HepG2 (cell line): Measurements from ENCODE around the gene PXK. TPM values are rescaled to one million over a fixed set of nuclear protein-coding genes. Genes with fewer than 3 reads are reported as not detected.

Experiments used
- CTCF ChIP-seq: sonication (generic); formaldehyde crosslinking; IDR thresholded peaks from 2 replicates; pipeline ENCODE4 v1.5.0; 2020; ENCODE audit warnings: mild to moderate bottlenecking, missing genetic modification reagents, moderate library complexity
- JARID2 ChIP-seq: sonication (generic); formaldehyde crosslinking; IDR thresholded peaks from 2 replicates; pipeline ENCODE4 v1.8.1; 2023; ENCODE audit warnings: missing genetic modification reagents, inconsistent platforms; ENCODE audit not compliant: insufficient replicate concordance
- NFATC3 ChIP-seq: sonication (generic); formaldehyde crosslinking; IDR thresholded peaks from 2 replicates; pipeline ENCODE4 v1.5.1; 2020; ENCODE audit warnings: mild to moderate bottlenecking, missing genetic modification reagents
- NKX3-1 ChIP-seq: sonication (generic); formaldehyde crosslinking; IDR thresholded peaks from 2 replicates; pipeline ENCODE4 v1.5.0; 2020; ENCODE audit warnings: missing genetic modification reagents
- PRDM15 ChIP-seq: sonication (generic); formaldehyde crosslinking; IDR thresholded peaks from 2 replicates; pipeline ENCODE4 v1.4.0; 2020; ENCODE audit warnings: missing genetic modification reagents
- SMAD3 ChIP-seq: sonication (generic); formaldehyde crosslinking; IDR thresholded peaks from 2 replicates; pipeline ENCODE4 v1.4.0; 2020; ENCODE audit warnings: missing genetic modification reagents
- SOX5 ChIP-seq: IDR thresholded peaks from 2 replicates; pipeline ENCODE4 v1.6.1; 2016; ENCODE audit warnings: borderline replicate concordance
- SUZ12 ChIP-seq: fragments of 150-350 bp; IDR thresholded peaks from 2 replicates; pipeline ENCODE4 v1.6.1; 2014; ENCODE audit warnings: low read depth, low read length
- TRIM22 ChIP-seq: fragments of 450-650 bp; IDR thresholded peaks from 2 replicates; pipeline ENCODE4 v1.6.1; 2017
- ZBTB3 ChIP-seq: sonication (generic); formaldehyde crosslinking; IDR thresholded peaks from 2 replicates; pipeline ENCODE4 v1.4.0; 2020; ENCODE audit warnings: low read depth, mild to moderate bottlenecking, moderate library complexity, missing genetic modification reagents, borderline replicate concordance
- ZBTB7B ChIP-seq: sonication (generic); formaldehyde crosslinking; IDR thresholded peaks from 2 replicates; pipeline ENCODE4 v1.4.0; 2020; ENCODE audit warnings: missing genetic modification reagents
- ZHX1 ChIP-seq: sonication (generic); formaldehyde crosslinking; IDR thresholded peaks from 2 replicates; pipeline ENCODE4 v1.8.1; 2022; ENCODE audit warnings: low read depth, mild to moderate bottlenecking, missing genetic modification reagents
- ZNF263 ChIP-seq: sonication (generic); formaldehyde crosslinking; IDR thresholded peaks from 2 replicates; pipeline ENCODE4 v1.4.0; 2020; ENCODE audit warnings: missing genetic modification reagents
- ZNF703 ChIP-seq: sonication (generic); formaldehyde crosslinking; IDR thresholded peaks from 2 replicates; pipeline ENCODE4 v1.5.1; 2020; ENCODE audit warnings: missing genetic modification reagents, mild to moderate bottlenecking, moderate library complexity, borderline replicate concordance
- polyA plus RNA-seq, 8 experiments: library from polyadenylated mRNA; depleted of rRNA in 3 of 8; stranded (reverse) in 7 of 8; unstranded in 1 of 8; fragments of >200 nt; fragmentation: Illumina TruSeq in 4 of 8; extraction: Trizol in 4 of 8; gene quantifications; 2 replicates each; pipeline versions ENCODE4 v1.2.1 to v1.2.3, GENCODE V29; 2011 to 2016; ENCODE audit warnings: low read depth in 4 of 8, missing spikeins in 1 of 8, mixed read lengths in 1 of 8; ENCODE audit not compliant: insufficient read depth in 1 of 8
- total RNA-seq, 5 experiments: library from RNA; depleted of rRNA; stranded (reverse); fragments of >200 nt; fragmentation: Illumina TruSeq; extraction: Trizol; gene quantifications; 2 replicates each; pipeline ENCODE4 v1.2.3, GENCODE V29; 2016; ENCODE audit warnings: low read depth in 1 of 5

PXK gene
- total and polyA plus RNA-seq, 2 of the 13 experiments (the other 11 are each of a cell fraction or from before 2014, with no cell fraction given), result 6.4 to 18.6 TPM

- TF ChIP-seq CTCF (CRISPR knock-in tag) (no peak), ZBTB3 (CRISPR knock-in tag) (peak; percentile 77), SMAD3 (CRISPR knock-in tag) (peak; percentile 91), ZBTB7B (0 out of 2 replicates have a peak, but pooled peaks have one; percentile 13), NKX3-1 (CRISPR knock-in tag) (peak; percentile 78; the same call in 1 of the 2 replicates), JARID2 (CRISPR knock-in tag) (no peak), SOX5 (peak; percentile 90), ZNF703 (CRISPR knock-in tag) (0 out of 2 replicates have a peak, but pooled peaks have one; percentile 87), TRIM22 (no peak), PRDM15 (CRISPR knock-in tag) (peak; percentile 71; the same call in 1 of the 2 replicates), NFATC3 (no peak), SUZ12 (no peak), ZNF263 (CRISPR knock-in tag) (0 out of 2 replicates have a peak, but pooled peaks have one; percentile 12), ZHX1 (CRISPR knock-in tag) (no peak)
These were observed 138.6 kb downstream of the PXK start (continued) for GRCh38 chr3:58471025-58471887.
